K562 (cell line): Measurements from ENCODE around the gene RWDD3.

ENCODE experiments used
- BRCA1 ChIP-seq, 2 experiments: fragments of 450-650 bp in 1 of 2; sonication (generic) in 1 of 2; formaldehyde crosslinking in 1 of 2; IDR thresholded peaks; 2 replicates each; pipeline versions ENCODE4 v1.5.0 to v1.6.1; 2017 to 2020; ENCODE audit warnings: mild to moderate bottlenecking in 1 of 2, missing genetic modification reagents in 1 of 2
- CHCHD3 ChIP-seq: fragments of 250-450 bp; sonication (Bioruptor Pico); IDR thresholded peaks from 2 replicates; pipeline ENCODE4 v2.1.2; 2022; ENCODE audit warnings: mild to moderate bottlenecking
- HNRNPLL ChIP-seq: fragments of 200-400 bp; formaldehyde crosslinking; IDR thresholded peaks from 2 replicates; pipeline ENCODE4 v1.6.1; 2017; ENCODE audit warnings: low read length, low read depth, mild to moderate bottlenecking; ENCODE audit not compliant: poor library complexity, severe bottlenecking
- MCM5 ChIP-seq: fragments of 450-650 bp; IDR thresholded peaks from 2 replicates; pipeline ENCODE4 v1.6.1; 2016; ENCODE audit warnings: low read depth
- PRPF4 ChIP-seq: fragments of 200-400 bp; formaldehyde crosslinking; IDR thresholded peaks from one replicate; pipeline ENCODE4 v1.6.1; 2017; ENCODE audit warnings: low read length, low read depth, mild to moderate bottlenecking; ENCODE audit not compliant: insufficient read depth, poor library complexity, severe bottlenecking
- RFX5 ChIP-seq: IDR thresholded peaks from 2 replicates; pipeline ENCODE4 v1.6.1; 2011; ENCODE audit warnings: low read depth, mild to moderate bottlenecking, improper control_type of control experiment, low read length
- SMAD1 ChIP-seq: fragments of 150-350 bp; IDR thresholded peaks from 2 replicates; pipeline ENCODE4 v1.6.1; 2014; ENCODE audit warnings: low read length, low read depth; ENCODE audit not compliant: partially characterized antibody
- SRSF9 ChIP-seq: fragments of 200-400 bp; formaldehyde crosslinking; IDR thresholded peaks from 2 replicates; pipeline ENCODE4 v1.6.1; 2017; ENCODE audit warnings: low read depth, low read length, borderline replicate concordance
- ZFP36 ChIP-seq: fragments of 150-350 bp; IDR thresholded peaks from 2 replicates; pipeline ENCODE4 v1.6.1; 2018; ENCODE audit warnings: low read length, low read depth; ENCODE audit not compliant: partially characterized antibody
- ZHX1 ChIP-seq: fragments of 150-350 bp; conservative IDR thresholded peaks from 2 replicates; pipeline ENCODE4 v1.6.1; 2014; ENCODE audit warnings: low read length
- ZNF232 ChIP-seq: sonication (generic); formaldehyde crosslinking; IDR thresholded peaks from 2 replicates; pipeline ENCODE4 v1.8.0; 2022; ENCODE audit warnings: mild to moderate bottlenecking, missing genetic modification reagents
- ZNF583 ChIP-seq: fragments of 250-450 bp; sonication (Bioruptor Pico); IDR thresholded peaks from 2 replicates; pipeline ENCODE4 v1.4.0; 2020
- TF ChIP-seq, protein P1 (sequence below), 3 experiments: IDR thresholded peaks in 2 of 3; conservative IDR thresholded peaks in 1 of 3; 2 replicates each; pipeline ENCODE4 v1.5.1; 2011 to 2012; ENCODE audit warnings: low read length in 3 of 3, mild to moderate bottlenecking in 3 of 3, control low read depth in 2 of 3, improper control_type of control experiment in 1 of 3, inconsistent platforms in 1 of 3, low read depth in 1 of 3, mixed read lengths in 1 of 3, moderate library complexity in 1 of 3; ENCODE audit not compliant: insufficient read depth in 2 of 3

DNA sequence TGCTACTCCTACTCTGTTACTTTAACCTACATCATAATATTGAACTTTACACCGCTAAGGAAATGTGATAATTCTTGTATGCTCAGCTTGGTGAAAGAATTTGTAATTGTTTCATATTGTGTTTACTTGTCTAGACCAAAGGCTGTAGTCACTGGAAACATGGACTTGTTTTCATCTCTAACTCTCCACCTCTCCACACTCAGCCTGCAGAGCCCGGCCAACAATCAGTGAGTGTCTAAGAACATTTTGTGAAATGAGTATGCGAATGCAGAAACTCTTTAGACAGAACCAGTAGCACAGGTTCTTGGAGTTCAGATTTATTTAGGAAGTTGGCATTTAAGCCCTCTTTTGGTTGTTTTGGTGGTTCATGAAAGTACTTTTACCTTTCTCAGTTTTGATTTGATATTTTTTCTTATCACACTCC lies 3.2 kb upstream of the RWDD3 start:
- TF ChIP-seq MCM5 (no peak), HNRNPLL (no peak), ZNF232 (no peak), SRSF9 (no peak), PRPF4 (no peak), ZNF583 (CRISPR knock-in tag) (no peak), CHCHD3 (CRISPR knock-in tag) (no peak), RFX5 (no peak), ZFP36 (no peak), ZHX1 (no peak), BRCA1 (IDR thresholded peaks at IDR 0.05) (no peak), BRCA1 (CRISPR knock-in tag; IDR thresholded peaks at IDR 0.05) (no peak), SMAD1 (no peak)
- TF ChIP-seq, protein P1, sequence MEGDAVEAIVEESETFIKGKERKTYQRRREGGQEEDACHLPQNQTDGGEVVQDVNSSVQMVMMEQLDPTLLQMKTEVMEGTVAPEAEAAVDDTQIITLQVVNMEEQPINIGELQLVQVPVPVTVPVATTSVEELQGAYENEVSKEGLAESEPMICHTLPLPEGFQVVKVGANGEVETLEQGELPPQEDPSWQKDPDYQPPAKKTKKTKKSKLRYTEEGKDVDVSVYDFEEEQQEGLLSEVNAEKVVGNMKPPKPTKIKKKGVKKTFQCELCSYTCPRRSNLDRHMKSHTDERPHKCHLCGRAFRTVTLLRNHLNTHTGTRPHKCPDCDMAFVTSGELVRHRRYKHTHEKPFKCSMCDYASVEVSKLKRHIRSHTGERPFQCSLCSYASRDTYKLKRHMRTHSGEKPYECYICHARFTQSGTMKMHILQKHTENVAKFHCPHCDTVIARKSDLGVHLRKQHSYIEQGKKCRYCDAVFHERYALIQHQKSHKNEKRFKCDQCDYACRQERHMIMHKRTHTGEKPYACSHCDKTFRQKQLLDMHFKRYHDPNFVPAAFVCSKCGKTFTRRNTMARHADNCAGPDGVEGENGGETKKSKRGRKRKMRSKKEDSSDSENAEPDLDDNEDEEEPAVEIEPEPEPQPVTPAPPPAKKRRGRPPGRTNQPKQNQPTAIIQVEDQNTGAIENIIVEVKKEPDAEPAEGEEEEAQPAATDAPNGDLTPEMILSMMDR (IDR thresholded peaks at IDR 0.05 in 2 of 3, conservative IDR thresholded peaks at IDR 0.05 in 1 of 3; ENCODE audit: insufficient read depth in 2 of 3, low read depth in 1 of 3, low read length in 3 of 3) = no peak
